Gastroesophageal sphincter (tissue), 3 donors: ENCODE measurements around the gene MAN1A2.

Experiments used
- POLR2A ChIP-seq, 2 donors: fragments of 450-650 bp; IDR thresholded peaks; one replicate each; pipeline ENCODE4 v1.6.1; 2017; ENCODE audit warnings: antibody characterized with exemption in 2 of 2, mild to moderate bottlenecking in 2 of 2, moderate library complexity in 1 of 2
- POLR2AphosphoS5 ChIP-seq: sonication (generic); formaldehyde crosslinking; IDR thresholded peaks from one replicate; pipeline ENCODE4 v1.6.1; 2017; ENCODE audit warnings: antibody characterized with exemption
- TF ChIP-seq, protein P1 (sequence below), 4 experiments: fragments of 200-600 bp in 2 of 4; fragments of 450-650 bp in 2 of 4; sonication (generic) in 1 of 4; IDR thresholded peaks; one replicate each; pipeline ENCODE4 v1.5.1; 2017 to 2019; ENCODE audit warnings: antibody characterized with exemption in 4 of 4, mild to moderate bottlenecking in 2 of 4, moderate library complexity in 2 of 4

DNA sequence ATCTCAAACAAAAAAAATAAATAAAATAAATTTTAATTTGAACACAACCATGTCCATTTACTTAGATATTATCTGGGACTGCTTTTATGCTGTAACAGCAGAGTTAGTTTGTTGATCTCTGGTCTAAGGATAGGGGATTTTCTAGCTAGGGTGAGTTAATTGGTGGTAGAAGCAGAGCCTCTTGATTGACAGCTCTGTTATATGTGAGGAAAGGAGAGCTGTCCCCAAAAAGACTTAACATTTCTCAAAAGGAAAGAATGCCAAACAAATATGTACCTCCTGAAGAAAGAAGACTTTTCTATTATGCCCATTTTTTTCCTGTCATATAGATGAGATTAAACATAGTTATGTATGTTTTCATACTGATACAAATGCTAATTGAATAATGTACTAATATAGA lies 37.8 kb downstream of the MAN1A2 start:
- TF ChIP-seq POLR2A (IDR thresholded peaks at IDR 0.05) (no peak), POLR2AphosphoS5 (no peak)
- TF ChIP-seq, protein P1, sequence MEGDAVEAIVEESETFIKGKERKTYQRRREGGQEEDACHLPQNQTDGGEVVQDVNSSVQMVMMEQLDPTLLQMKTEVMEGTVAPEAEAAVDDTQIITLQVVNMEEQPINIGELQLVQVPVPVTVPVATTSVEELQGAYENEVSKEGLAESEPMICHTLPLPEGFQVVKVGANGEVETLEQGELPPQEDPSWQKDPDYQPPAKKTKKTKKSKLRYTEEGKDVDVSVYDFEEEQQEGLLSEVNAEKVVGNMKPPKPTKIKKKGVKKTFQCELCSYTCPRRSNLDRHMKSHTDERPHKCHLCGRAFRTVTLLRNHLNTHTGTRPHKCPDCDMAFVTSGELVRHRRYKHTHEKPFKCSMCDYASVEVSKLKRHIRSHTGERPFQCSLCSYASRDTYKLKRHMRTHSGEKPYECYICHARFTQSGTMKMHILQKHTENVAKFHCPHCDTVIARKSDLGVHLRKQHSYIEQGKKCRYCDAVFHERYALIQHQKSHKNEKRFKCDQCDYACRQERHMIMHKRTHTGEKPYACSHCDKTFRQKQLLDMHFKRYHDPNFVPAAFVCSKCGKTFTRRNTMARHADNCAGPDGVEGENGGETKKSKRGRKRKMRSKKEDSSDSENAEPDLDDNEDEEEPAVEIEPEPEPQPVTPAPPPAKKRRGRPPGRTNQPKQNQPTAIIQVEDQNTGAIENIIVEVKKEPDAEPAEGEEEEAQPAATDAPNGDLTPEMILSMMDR (IDR thresholded peaks at IDR 0.05) = no peak
